Measurements from ENCODE around the gene MCF2L.

Gene MCF2L

DNA sequence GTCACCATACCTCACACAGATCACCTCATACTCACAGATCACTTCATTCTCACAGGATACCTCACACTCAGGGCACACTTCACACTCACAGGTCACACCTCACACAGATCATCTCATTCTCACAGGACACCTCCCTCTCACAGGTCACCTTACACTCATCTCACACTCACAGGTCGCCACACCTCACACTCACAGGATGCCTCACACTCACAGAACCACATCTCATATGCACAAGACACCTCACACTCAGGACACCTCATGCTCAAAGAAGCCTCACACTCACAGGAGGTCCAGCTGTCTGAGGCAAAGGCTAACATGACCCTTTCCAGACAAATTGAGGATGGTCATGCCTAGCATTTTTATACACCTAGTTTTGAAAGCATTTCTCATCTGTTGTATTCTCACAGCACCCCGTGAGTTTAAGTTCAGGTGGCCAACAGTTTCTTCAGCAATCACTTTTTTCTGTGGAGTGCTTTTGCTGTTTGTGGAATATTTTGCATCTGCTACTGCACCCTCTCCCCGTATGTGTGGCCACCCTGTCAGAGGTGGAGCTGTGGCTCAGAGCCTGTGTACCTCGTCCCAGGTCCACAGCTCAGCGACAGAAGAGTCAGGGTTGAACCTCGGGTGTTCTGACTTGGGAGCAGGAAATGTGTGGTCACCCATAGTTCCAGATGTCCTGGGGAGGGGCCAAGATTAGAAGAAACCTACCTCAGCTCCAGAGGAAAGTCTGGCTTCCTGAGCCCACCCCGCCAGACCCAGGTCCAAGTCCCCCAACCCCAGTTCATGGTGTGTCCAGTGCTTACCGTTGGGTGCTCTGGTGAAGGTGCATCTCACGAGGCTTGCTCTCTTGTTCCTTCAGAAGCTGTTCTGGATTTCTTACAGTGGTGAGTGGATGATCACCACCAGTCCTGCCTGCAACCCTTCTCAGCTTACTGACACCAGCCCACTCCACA, 144.2 kb downstream of the MCF2L start:
- TF ChIP-seq FOXP2 (optimal IDR thresholded peaks at IDR 0.05; ENCODE audit: borderline replicate concordance, extremely low read depth, extremely low read length, insufficient read depth) (no peak), REST (IDR thresholded peaks at IDR 0.05; ENCODE audit: insufficient read depth in 1 of 2, low read depth in 2 of 2, low read length in 2 of 2) (no peak), SIN3A (IDR thresholded peaks at IDR 0.05; ENCODE audit: borderline replicate concordance, insufficient read depth, low read length) (no peak), POLR2AphosphoS5 (IDR thresholded peaks at IDR 0.05; ENCODE audit: low read depth, low read length) (no peak), TAF1 (IDR thresholded peaks at IDR 0.05; ENCODE audit: borderline replicate concordance, insufficient read depth, low read length) (no peak)

- TF ChIP-seq REST (IDR thresholded peaks at IDR 0.05; ENCODE audit: insufficient read depth in 1 of 2, low read depth in 2 of 2, low read length in 2 of 2), result no peak
- no peak for TF ChIP-seq TAF1 (IDR thresholded peaks at IDR 0.05; ENCODE audit: borderline replicate concordance, insufficient read depth, low read length)
- no peak for TF ChIP-seq FOXP2 (optimal IDR thresholded peaks at IDR 0.05; ENCODE audit: borderline replicate concordance, extremely low read depth, extremely low read length, insufficient read depth)
- TF ChIP-seq POLR2AphosphoS5 (IDR thresholded peaks at IDR 0.05; ENCODE audit: low read depth, low read length), result no peak
- no peak for TF ChIP-seq SIN3A (IDR thresholded peaks at IDR 0.05; ENCODE audit: borderline replicate concordance, insufficient read depth, low read length)
Observed at GRCh38 chr13:113113846-113114271, 144.8 kb downstream of the MCF2L start.

DNA sequence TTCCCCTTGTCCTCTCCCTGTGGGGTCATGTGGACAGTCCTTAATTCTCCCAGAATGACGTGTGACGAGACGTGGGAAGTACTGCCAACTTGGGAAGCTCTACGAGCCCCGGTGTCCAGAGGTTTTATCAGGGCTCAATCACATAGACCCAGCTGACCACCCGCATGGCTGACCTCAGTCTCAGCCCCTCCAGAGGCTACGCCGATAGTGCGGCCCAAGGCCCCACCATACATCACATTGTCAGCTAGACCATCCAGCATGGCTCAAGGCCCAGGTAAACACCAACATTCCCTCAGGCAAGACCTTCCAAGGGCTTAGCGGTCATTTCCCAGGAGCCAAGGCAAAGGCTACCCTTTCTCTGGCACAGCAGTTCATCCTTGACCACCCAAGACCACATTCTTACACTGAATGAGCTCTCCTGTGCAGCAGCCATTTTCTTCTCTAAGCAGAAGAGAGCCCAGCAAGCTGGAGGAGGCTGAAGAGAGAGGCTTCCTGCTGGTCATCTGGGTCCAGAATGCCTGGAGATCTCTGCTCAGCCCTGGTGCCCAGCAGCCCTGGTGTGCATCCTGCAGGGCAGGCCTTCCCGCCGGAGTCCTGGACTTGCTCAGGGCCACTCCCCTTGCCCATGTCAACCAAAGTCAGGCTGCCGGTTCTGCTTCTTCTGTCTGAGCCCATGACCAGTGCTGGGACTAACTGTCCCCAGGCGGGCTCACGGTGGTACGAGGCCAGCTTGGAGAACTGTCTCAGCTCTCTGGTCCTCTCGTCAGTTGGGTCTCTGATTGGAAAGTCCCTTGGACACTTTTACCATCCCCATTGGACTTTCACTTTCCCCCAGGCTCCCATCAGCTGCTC, 145.7 kb downstream of the MCF2L start:
- TF ChIP-seq POLR2AphosphoS5 (IDR thresholded peaks at IDR 0.05; ENCODE audit: low read depth, low read length) (no peak), TAF1 (IDR thresholded peaks at IDR 0.05; ENCODE audit: borderline replicate concordance, insufficient read depth, low read length) (no peak), SIN3A (IDR thresholded peaks at IDR 0.05; ENCODE audit: borderline replicate concordance, insufficient read depth, low read length) (no peak), REST (IDR thresholded peaks at IDR 0.05; ENCODE audit: insufficient read depth in 1 of 2, low read depth in 2 of 2, low read length in 2 of 2) (no peak), FOXP2 (optimal IDR thresholded peaks at IDR 0.05; ENCODE audit: borderline replicate concordance, extremely low read depth, extremely low read length, insufficient read depth) (no peak)

DNA sequence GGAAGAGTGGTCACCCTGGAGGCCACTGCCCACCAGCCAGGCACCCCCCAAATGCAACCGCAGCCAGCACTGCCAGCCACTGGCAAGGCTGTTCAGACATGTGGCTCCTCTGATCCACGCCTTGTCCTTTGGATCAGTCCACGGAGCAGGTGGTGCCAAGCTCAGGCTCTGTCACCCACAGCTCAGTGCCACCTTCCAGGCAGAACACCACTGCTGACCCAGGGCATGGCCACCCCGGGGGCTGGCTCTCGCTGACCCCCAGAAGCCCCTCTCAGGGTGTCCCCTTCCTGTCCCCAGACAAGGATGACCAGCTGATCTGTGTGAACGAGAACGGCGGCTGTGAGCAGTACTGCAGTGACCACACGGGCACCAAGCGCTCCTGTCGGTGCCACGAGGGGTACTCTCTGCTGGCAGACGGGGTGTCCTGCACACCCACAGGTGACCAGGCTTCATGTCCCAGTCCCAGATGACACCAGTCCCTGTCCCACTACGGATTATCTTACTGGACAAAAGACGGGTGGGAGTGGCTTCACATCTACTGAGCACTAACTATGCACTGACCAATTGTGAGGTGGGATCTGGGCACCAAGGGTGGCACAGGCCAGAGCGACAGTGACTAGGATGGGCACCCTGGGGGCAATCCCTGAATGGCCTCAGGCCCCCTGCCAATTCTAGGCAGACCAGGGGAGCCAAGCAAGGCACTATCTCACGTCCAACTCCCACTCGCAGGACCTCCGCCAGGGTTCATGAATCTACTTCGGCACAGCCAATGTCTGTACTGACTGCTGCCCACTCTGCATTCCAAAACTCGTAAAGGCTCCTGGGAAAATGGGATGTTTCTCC, 146.6 kb downstream of the MCF2L start:
- no peak for TF ChIP-seq POLR2AphosphoS5 (IDR thresholded peaks at IDR 0.05; ENCODE audit: low read depth, low read length)
- no peak for TF ChIP-seq SIN3A (IDR thresholded peaks at IDR 0.05; ENCODE audit: borderline replicate concordance, insufficient read depth, low read length)
- no peak for TF ChIP-seq REST (IDR thresholded peaks at IDR 0.05; ENCODE audit: insufficient read depth in 1 of 2, low read depth in 2 of 2, low read length in 2 of 2)
- TF ChIP-seq FOXP2 (optimal IDR thresholded peaks at IDR 0.05; ENCODE audit: borderline replicate concordance, extremely low read depth, extremely low read length, insufficient read depth), result no peak
- TF ChIP-seq TAF1 (IDR thresholded peaks at IDR 0.05; ENCODE audit: borderline replicate concordance, insufficient read depth, low read length), result no peak
